HL-60 (cell line): ENCODE measurements around the gene CACNA1S.

ENCODE experiments used
- GABPA ChIP-seq: IDR thresholded peaks from 2 replicates; pipeline ENCODE4 v1.6.1; 2012; ENCODE audit warnings: low read depth
- POLR2AphosphoS5 ChIP-seq: IDR thresholded peaks from 2 replicates; pipeline ENCODE4 v1.6.1; 2012; ENCODE audit warnings: low read depth
- SPI1 ChIP-seq: IDR thresholded peaks from 2 replicates; pipeline ENCODE4 v1.6.1; 2012; ENCODE audit warnings: low read depth, mild to moderate bottlenecking, borderline replicate concordance
- TF ChIP-seq, protein P1 (sequence below): IDR thresholded peaks from one replicate; pipeline ENCODE4 v1.5.1; 2011; ENCODE audit warnings: low read length, control low read depth, inconsistent platforms; ENCODE audit not compliant: insufficient read depth
- TF ChIP-seq, protein P2 (sequence below): IDR thresholded peaks from 2 replicates; pipeline ENCODE4 v1.6.1; 2012; ENCODE audit warnings: low read depth; ENCODE audit not compliant: insufficient replicate concordance

DNA sequence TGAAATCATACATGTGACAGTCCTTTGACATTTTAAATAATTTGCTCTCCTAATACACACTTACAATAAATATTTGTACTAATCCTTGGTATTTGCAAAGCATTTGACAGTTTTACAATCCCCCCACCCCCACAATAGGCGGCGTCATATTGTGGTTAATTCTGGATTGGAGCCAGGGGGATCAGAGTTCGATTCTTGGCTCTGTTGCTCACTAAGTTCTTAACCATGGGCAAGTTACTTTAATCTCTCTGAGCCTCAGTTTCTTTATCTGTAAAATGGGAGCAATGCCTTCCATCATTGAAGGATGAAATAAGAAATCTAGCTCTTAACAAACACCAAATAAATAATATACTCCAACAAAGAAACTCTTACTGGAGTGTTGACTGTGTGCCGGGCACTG, 23.8 kb downstream of the CACNA1S start:
- TF ChIP-seq, protein P1, sequence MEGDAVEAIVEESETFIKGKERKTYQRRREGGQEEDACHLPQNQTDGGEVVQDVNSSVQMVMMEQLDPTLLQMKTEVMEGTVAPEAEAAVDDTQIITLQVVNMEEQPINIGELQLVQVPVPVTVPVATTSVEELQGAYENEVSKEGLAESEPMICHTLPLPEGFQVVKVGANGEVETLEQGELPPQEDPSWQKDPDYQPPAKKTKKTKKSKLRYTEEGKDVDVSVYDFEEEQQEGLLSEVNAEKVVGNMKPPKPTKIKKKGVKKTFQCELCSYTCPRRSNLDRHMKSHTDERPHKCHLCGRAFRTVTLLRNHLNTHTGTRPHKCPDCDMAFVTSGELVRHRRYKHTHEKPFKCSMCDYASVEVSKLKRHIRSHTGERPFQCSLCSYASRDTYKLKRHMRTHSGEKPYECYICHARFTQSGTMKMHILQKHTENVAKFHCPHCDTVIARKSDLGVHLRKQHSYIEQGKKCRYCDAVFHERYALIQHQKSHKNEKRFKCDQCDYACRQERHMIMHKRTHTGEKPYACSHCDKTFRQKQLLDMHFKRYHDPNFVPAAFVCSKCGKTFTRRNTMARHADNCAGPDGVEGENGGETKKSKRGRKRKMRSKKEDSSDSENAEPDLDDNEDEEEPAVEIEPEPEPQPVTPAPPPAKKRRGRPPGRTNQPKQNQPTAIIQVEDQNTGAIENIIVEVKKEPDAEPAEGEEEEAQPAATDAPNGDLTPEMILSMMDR: no peak
- TF ChIP-seq POLR2AphosphoS5 (no peak), GABPA (no peak), SPI1 (no peak)
- TF ChIP-seq, protein P2, sequence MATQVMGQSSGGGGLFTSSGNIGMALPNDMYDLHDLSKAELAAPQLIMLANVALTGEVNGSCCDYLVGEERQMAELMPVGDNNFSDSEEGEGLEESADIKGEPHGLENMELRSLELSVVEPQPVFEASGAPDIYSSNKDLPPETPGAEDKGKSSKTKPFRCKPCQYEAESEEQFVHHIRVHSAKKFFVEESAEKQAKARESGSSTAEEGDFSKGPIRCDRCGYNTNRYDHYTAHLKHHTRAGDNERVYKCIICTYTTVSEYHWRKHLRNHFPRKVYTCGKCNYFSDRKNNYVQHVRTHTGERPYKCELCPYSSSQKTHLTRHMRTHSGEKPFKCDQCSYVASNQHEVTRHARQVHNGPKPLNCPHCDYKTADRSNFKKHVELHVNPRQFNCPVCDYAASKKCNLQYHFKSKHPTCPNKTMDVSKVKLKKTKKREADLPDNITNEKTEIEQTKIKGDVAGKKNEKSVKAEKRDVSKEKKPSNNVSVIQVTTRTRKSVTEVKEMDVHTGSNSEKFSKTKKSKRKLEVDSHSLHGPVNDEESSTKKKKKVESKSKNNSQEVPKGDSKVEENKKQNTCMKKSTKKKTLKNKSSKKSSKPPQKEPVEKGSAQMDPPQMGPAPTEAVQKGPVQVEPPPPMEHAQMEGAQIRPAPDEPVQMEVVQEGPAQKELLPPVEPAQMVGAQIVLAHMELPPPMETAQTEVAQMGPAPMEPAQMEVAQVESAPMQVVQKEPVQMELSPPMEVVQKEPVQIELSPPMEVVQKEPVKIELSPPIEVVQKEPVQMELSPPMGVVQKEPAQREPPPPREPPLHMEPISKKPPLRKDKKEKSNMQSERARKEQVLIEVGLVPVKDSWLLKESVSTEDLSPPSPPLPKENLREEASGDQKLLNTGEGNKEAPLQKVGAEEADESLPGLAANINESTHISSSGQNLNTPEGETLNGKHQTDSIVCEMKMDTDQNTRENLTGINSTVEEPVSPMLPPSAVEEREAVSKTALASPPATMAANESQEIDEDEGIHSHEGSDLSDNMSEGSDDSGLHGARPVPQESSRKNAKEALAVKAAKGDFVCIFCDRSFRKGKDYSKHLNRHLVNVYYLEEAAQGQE: no peak
